Stimulated activated CD8-positive, alpha-beta memory T cell treated with anti-CD3 and anti-CD28 coated beads, Interleukin-12 subunit alpha, Interleukin-12 subunit beta, amount 100 ng/mL, for 4 hours (primary cell): ENCODE results near the gene SLC12A6.
"Not testable (repeated sequence)": the region's sequence is repeated elsewhere in the genome, so short reads cannot be mapped to it uniquely, and the experiment has no call there.

Experiments
- DNase-seq: peaks from one replicate; pipeline ENCODE4 v3.0.0-alpha.2; 2020; ENCODE audit warnings: low read depth

Gene SLC12A6

GRCh38 chr15:34193272-34193671, 144.3 kb downstream of the SLC12A6 start:
- DNase-seq, result not testable (repeated sequence)

- DNase-seq, result no peak
These were observed 148.9 kb downstream of the SLC12A6 start for GRCh38 chr15:34188711-34189110.

GRCh38 chr15:34185666-34186065, 151.9 kb downstream of the SLC12A6 start:
- no peak for DNase-seq

GRCh38 chr15:34182942-34183341, 154.6 kb downstream of the SLC12A6 start:
- DNase-seq, result no peak
